ENCODE data around the gene TRAF3IP3.

Gene TRAF3IP3

GRCh38 chr1:209803568-209803967 lies 47.7 kb downstream of the TRAF3IP3 start:
- DNase-seq: no peak

- DNase-seq: no peak
These were observed 49.5 kb downstream of the TRAF3IP3 start for GRCh38 chr1:209805341-209805781.

- no peak for DNase-seq
These were observed 50.3 kb downstream of the TRAF3IP3 start, which contains the start of gene IRF6 for GRCh38 chr1:209805875-209806760. IRF6 (minus strand) TSS chr1:209806142; CDS start chr1:209801413, 4,729 bp downstream.

- DNase-seq: no peak
These were observed 51.7 kb downstream of the TRAF3IP3 start for GRCh38 chr1:209807509-209807908.

DNA sequence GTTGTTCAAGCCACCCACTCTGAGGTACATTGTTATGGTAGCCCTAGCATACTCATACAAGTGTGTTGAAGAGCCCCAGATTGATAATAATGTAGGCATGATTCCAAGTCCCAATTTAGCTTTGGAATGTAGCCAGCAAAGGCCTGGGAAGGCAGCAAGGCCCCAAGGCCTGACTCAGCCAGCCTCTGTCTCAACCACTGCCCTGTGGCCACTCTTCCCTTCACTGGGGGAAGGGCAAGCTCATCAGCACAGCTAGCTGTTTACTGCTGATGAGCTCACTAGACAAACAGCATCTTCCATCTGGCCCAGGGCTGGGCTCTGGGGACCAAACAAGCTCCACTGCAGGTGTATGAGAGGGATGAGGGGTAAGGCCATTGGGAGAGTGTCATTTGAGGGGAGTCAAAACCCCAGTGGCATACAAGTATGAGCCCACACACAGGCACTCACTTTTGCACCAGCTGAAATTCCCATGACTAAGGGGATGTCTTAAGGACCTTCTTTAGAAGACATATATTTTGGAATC lies 52.3 kb downstream of the TRAF3IP3 start:
- no peak for DNase-seq

DNA sequence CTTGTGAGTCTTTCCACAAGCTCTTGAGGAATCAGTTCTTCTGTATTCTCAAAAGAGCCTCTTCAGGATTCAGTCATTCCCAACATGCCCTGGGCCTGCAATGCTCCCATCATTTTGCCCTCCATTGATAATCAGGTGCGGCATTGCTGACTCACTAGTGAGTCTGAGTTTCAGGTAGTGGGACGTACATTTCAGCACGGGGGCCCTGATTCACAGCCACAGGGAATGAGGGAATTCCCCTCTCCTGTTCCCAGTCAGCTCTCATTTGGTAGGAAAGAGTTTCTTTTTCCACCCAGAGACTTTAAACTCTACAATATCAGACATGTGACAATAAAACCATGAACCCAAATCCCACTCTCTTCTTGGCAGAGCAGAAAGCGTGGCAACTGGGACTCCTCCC lies 53.8 kb downstream of the TRAF3IP3 start:
- DNase-seq: no peak

GRCh38 chr1:209810783-209811182 lies 54.9 kb downstream of the TRAF3IP3 start:
- DNase-seq: no peak

GRCh38 chr1:209813902-209814301 lies 58.0 kb downstream of the TRAF3IP3 start:
- no peak for DNase-seq

- no peak for DNase-seq
These were observed 59.6 kb downstream of the TRAF3IP3 start for GRCh38 chr1:209815490-209815889.

DNA sequence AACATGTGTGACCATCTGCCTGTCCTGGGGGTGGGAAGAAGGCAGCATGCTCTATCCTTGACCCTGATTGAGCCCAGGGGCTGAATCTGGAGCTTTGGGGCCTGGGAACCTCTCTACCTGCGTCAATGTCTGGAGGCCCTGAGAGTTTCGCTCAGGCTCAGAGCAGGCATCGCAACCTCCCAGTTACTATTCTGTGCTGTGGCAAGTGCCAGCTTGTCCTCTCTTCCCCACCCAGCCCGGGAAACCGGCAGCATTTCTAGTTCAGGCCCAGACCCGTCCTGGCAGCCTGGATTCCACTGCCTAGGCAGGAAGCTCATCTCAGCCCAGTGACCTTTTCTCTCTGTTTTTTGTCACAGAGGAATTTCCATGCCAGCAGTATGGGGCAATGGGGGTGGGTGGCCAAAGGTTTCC lies 60.1 kb downstream of the TRAF3IP3 start:
- DNase-seq: no peak

DNA sequence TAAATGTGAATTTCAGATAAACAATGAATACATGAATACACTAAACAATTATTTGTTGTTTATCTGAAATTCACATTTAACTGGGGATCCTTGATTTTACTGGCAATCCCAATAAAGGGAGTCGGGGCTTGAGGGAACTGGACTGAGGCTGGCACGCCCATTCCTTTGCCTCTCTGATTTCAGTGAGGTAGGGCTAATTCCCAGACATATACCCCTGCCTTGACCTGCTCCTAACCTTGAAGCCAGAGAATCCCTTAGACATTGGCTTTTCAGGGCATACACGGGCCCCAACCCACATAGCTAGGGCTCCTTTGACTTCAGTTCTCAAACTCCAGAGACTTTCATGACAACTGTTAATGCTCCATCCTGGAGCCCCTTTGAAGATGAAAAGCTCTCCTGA lies 61.1 kb downstream of the TRAF3IP3 start:
- DNase-seq: no peak

- DNase-seq: no peak
These were observed 61.8 kb downstream of the TRAF3IP3 start for GRCh38 chr1:209817691-209818090.

- DNase-seq: no peak
These were observed 63.2 kb downstream of the TRAF3IP3 start for GRCh38 chr1:209819058-209819457.

GRCh38 chr1:209820986-209821385 lies 65.1 kb downstream of the TRAF3IP3 start:
- no peak for DNase-seq

- no peak for DNase-seq
These were observed 66.9 kb downstream of the TRAF3IP3 start for GRCh38 chr1:209822706-209823105.

DNA sequence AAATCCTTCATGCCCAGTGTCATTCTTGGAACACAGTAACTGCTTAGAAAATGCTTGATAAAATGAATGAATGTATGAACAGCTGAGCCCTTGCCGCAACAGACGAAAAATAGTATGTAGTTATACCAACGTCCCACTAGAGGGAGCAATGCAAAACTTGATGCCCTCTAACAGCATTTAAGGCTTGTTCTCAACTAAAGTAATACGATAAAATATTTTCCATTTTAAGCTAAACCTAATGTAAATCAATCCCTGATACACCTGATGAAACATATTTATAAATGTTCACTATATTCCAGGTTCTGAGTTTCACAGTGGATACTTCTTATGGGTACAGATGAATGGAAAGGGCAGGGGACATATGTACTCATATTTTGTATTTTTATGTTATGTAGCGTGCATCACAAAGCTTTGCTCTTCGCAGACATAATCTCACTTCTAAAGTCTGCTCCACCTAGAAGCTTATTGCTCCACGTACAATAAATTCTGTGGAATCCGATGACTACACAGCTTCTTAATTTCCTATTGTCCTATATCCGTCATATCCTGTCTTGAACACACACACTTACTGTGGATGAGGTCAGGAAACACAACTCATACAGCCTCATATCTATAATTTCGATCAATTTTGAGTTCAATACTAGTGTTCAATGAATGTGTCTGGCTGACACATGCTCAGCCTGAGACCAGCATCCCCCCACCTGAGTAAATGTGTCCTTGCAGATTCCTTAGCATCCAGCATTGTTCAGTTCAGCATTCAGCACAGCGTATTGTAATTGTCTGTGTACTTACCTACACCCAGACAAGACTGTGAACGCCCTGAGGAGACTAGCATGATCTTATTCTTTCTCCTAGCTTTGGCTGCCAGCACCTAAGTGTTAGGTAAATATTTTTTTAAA lies 67.5 kb downstream of the TRAF3IP3 start:
- DNase-seq: peak; percentile 63

DNA sequence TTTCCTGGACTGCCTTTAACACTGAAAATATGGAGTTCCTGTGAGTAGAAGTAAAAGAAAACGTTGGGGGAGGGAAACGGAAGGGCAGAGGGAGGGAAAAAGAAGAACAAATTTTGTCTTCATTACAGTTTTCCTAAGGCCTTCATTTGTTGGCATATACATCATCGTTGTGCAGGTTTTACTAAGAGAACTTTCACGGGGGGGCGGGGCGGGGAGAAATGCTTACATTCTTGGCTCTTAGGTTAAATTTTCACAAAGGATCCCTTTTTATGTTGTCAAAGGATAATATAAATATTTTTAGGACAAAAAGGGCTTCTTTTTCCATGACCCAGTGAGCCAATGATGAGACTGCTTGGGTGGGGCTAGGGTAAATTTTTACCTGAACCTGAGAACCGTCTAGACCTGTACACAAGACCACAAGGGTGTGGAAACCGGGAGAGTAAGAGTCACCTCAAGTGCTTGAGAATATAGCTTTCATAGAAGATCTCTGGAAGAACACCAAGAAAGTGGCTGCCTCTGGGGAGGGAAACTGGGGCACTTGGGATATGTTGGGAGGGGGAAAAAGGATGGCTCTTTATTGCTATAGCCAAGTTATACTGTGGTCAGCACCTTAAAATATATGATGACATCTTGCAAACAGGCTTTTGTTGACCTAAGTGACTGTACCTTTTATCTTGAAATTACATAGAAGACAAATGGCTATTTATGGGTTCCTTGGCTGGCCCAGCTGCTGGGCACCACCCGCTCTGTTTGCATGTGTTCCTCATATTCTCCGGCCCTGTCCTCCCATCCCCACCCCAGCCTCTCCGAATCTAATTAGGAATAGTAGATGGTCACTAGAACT lies 70.0 kb downstream of the TRAF3IP3 start:
- DNase-seq: no peak

- peak; percentile 96 for DNase-seq
These were observed 71.8 kb downstream of the TRAF3IP3 start, which contains the start of gene UTP25 for GRCh38 chr1:209827384-209828262. UTP25 (plus strand) TSS chr1:209827972; CDS start chr1:209828064, 92 bp downstream.

DNA sequence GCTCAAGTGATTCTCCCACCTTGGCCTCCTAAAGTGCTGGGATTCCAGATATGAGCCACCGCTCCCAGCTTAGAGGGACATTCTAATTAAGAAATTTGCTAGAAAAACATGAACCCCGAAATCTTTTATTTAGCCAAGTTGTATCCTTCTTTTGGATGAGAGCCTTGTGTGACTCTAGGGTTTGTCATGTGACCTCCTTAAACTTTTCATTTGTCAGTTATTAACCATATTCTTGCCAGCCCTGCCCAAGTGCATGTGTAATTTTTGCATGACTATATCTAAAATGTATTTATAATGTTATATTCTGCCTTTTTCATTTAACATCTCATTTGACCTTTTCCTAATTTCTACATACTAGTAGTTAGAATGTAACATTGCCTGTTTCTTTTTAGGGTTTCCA lies 73.9 kb downstream of the TRAF3IP3 start:
- no peak for DNase-seq

GRCh38 chr1:209830722-209831121 lies 74.9 kb downstream of the TRAF3IP3 start:
- no peak for DNase-seq

DNA sequence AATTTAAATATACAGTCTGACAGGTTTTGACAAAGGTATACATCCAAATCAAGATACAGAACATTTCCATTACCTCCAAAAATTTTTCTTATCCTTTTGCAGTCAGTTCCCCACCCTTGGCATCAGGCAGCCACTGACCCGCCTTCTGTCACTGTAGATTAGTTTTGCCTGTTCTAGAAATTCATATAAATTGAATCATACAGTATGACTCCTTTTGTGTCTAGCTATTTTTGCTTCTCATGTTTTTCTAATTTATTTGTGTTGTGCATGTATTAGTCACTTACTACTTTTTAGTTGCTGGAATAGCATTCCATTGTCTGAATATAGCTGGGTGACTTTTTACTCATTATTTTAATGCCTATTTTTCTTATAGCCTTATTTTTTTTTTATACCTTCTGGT lies 75.8 kb downstream of the TRAF3IP3 start:
- DNase-seq: no peak

Measured in activated CD4-positive, alpha-beta T cell treated with anti-CD3 and anti-CD28 coated beads, Interleukin-2, amount 50 U/mL, for 16 hours (primary cell).